WI38 (cell line): ENCODE data around the gene PRKCE.

Experiments
- H3K4me3 ChIP-seq: 2 replicates; pipeline ENCODE4 v1.5.1; 2011; ENCODE audit warnings: low read depth, mild to moderate bottlenecking, control low read depth, low read length
- TF ChIP-seq, protein P1 (sequence below): IDR thresholded peaks from 2 replicates; pipeline ENCODE4 v1.5.1; 2012; ENCODE audit warnings: low read depth, mild to moderate bottlenecking, control low read depth, low read length

Gene PRKCE

DNA sequence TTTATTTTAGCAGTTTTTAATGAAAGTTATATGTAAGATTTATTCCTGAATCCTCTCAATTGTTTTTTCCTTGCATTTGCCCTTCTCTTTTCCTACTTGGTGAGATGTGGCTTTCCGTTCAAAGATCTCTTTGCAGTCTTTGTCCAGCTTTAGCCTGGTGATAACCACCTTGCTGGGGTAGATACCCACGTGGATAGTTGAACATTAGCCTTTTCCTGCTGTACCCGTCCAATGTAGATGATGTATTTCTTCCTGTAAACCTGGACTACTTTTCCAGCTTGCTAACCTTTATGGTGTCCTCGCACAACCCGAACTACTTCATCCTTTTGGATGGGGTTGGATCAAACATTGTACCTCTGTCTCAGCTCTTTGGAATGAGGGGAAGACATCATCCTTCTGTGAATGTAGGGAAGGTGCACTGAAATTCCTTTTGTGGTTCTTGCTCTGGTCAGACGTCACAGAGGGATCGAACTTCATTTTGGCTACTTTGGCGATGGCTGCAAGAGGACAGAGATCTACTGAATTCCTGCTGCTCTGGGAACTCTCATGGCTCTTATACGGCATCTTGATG is 352.5 kb downstream of the PRKCE start:
- H3K4me3 ChIP-seq = no peak overlapping the region
- TF ChIP-seq, protein P1, sequence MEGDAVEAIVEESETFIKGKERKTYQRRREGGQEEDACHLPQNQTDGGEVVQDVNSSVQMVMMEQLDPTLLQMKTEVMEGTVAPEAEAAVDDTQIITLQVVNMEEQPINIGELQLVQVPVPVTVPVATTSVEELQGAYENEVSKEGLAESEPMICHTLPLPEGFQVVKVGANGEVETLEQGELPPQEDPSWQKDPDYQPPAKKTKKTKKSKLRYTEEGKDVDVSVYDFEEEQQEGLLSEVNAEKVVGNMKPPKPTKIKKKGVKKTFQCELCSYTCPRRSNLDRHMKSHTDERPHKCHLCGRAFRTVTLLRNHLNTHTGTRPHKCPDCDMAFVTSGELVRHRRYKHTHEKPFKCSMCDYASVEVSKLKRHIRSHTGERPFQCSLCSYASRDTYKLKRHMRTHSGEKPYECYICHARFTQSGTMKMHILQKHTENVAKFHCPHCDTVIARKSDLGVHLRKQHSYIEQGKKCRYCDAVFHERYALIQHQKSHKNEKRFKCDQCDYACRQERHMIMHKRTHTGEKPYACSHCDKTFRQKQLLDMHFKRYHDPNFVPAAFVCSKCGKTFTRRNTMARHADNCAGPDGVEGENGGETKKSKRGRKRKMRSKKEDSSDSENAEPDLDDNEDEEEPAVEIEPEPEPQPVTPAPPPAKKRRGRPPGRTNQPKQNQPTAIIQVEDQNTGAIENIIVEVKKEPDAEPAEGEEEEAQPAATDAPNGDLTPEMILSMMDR = no peak

DNA sequence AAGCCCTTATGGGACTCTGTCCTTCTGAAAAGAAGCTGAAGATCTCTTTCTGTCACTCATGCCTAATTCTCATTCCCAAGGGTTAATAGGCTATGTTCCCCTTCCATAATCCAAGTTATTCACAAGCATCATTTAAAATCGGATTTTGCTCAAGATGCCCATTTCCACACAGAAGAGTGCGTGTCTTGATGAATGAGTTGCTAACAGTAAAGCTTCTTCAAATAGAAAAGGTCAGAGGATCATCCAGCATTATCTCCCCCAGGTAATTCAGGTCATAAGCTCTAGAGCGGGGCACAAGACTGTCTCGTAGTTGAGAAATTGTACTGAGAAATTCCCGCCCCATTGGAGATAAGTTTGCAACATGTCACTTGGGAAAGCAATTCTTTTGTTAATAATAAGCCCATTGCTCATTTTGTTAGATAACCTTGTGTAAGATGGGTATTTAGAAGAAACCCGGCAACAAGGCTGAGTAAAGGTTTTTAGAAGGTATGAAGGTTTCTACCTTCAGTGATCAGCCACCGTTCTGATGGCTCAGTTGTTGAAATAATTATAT is 355.1 kb downstream of the PRKCE start:
- no peak overlapping the region for H3K4me3 ChIP-seq
- TF ChIP-seq, protein P1 = no peak

DNA sequence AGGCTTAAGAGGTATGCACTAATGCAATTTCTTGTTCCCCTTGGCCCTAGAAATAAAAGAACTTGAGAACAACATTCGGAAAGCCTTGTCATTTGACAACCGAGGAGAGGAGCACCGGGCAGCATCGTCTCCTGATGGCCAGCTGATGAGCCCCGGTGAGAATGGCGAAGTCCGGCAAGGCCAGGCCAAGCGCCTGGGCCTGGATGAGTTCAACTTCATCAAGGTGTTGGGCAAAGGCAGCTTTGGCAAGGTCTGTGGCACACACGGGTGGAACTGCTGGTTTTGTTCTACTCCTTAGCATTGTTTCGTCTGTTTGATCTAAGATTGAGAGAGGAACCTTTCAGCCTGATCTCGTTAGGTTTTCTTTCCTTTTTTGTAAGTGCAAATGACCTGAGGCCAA is 355.9 kb downstream of the PRKCE start:
- TF ChIP-seq, protein P1 = no peak

DNA sequence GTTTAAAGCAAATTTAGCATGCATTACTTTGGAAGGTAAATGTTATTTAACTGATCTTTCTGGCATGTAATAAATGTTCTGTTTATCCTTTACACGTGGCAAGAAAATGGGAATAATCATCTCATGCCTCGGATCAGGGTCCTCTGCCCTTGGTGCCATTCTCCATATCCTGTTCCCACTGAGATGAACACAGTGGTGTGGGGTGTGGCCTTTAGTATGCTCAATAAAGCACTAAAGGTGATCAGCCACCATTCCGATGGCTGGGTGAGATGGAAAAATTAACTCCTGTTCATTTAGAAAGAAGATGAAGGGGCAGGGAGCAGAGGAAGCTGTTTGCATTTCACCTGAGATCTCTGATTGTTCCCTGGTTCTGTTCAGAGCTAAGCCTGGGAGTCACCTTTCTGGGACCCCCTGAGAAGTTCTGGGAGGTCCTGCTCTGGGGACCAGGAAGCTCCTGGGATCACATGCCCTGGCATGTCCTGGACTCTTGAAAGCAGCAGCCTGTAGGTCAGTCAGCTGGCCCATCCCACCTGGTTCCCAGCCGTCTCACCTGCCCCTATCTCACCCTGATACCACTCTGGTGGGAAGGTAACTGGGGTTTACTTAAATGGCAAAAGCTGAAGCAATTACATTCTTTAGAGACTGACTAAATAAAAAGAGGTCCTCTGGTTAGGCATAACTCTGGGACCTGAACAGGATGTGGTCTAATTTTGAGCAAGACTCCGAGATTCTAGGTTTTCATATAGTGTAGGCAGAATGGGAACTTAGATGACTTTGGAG is 356.8 kb downstream of the PRKCE start:
- TF ChIP-seq, protein P1 = no peak
- no peak overlapping the region for H3K4me3 ChIP-seq

More for the DNA sequence above, 355.9 kb downstream of the PRKCE start:
- no peak overlapping the region for H3K4me3 ChIP-seq

GRCh38 chr2:46009315-46009714 is 357.8 kb downstream of the PRKCE start:
- TF ChIP-seq, protein P1 = no peak
- no peak overlapping the region for H3K4me3 ChIP-seq

DNA sequence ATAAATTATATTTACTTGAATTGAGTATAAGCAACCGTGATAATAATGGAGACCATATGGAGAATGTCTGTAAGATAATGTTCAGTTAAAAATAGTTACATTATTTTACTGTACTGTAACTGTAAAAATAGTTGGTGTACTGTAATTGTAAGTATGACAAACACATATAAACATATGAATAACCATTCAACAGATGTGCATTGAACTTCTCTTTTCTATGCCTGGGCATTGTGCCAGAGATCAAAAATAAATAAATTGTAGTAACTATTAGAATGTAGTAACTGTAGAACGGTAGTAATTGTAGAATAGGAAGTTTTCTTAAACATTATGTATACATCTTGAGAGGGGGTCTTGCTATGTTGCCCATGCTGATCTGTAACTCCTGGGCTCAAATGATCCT is 358.3 kb downstream of the PRKCE start:
- H3K4me3 ChIP-seq = no peak overlapping the region
- TF ChIP-seq, protein P1 = no peak
